ENCODE results near the gene FBXO9.

Gene FBXO9

DNA sequence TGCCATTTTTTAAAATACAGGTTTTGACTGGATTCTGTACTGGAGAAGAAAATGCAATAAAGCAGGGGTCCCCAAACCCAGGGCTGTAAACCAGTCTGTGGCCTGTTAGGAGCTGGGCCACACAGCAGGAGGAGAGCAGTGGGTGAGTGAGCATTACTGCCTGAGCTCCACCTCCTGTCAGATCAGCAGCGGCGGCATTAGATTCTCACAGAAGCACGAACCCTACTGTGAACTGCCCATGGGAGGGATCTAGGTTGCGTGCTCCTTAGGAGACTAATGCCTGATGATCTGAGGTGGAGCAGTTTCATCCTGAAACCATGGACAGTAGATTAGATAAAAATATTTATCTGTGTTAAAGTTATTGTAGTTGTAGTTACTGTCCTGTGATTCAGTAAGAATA is 21.1 kb upstream of the FBXO9 start:
- Histone ChIP-seq H3F3A (ENCODE audit: insufficient read depth) (no peaks in the 10 kb centered on the region), H3K4me3 (ENCODE audit: insufficient read depth, low read length, poor library complexity, severe bottlenecking) (no peak overlapping the region), H2AFZ (ENCODE audit: low read depth, low read length, severe bottlenecking) (no peak overlapping the region), H3K27me3 (ENCODE audit: low read length) (no peaks in the 10 kb centered on the region), H3K36me3 (ENCODE audit: low read length) (no peaks in the 10 kb centered on the region), H3K9me2 (replicated peaks; ENCODE audit: insufficient read depth, low read length) (no peaks in the 10 kb centered on the region), H3K79me2 (ENCODE audit: insufficient read depth, low read length) (no peaks in the 10 kb centered on the region), H3K9me3 (ENCODE audit: insufficient read depth, low read length) (no peaks in the 10 kb centered on the region), H4K20me1 (ENCODE audit: low read depth, low read length) (peaks cover 3% of the 10 kb centered on the region; the same call in 1 of the 2 replicates), H3K4me2 (ENCODE audit: low read depth, low read length, poor library complexity, severe bottlenecking) (no peak overlapping the region), H3K9ac (ENCODE audit: low read length) (no peak overlapping the region), H3K27ac (ENCODE audit: low read depth, low read length) (no peak overlapping the region)
- TF ChIP-seq EZH2phosphoT487 (conservative IDR thresholded peaks at IDR 0.05; ENCODE audit: low read length) (no peak), CTCF (IDR thresholded peaks at IDR 0.05; ENCODE audit: insufficient read depth, low read length, poor library complexity, severe bottlenecking) (no peak)

DNA sequence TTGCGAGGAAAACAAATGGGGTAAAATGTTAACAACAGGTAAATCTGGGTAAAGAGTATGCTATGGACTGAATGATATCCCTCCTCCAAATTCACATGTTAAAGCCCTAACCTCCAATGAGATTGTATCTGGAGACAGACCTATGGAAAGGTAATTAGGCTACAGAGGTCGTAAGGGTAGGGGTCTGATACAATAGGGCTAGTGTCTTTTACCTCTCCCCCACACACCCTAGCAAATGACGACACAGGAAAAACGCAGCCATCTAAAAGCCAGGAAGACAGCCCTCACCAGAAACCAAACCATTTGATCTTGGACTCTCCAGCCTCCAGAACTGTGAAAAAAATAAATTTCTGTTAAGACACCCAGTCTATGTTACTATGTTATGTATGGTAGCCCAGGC is 20.6 kb upstream of the FBXO9 start:
- TF ChIP-seq CTCF (IDR thresholded peaks at IDR 0.05; ENCODE audit: insufficient read depth, low read length, poor library complexity, severe bottlenecking), result no peak
- H3K79me2 ChIP-seq (ENCODE audit: insufficient read depth, low read length), result no peaks in the 10 kb centered on the region
- H3K4me3 ChIP-seq (ENCODE audit: insufficient read depth, low read length, poor library complexity, severe bottlenecking), result no peak overlapping the region
- H2AFZ ChIP-seq (ENCODE audit: low read depth, low read length, severe bottlenecking), result no peak overlapping the region
- peaks cover 3% of the 10 kb centered on the region; the same call in 1 of the 2 replicates for H4K20me1 ChIP-seq (ENCODE audit: low read depth, low read length)
- no peaks in the 10 kb centered on the region for H3F3A ChIP-seq (ENCODE audit: insufficient read depth)
- no peaks in the 10 kb centered on the region for H3K27me3 ChIP-seq (ENCODE audit: low read length)
- no peaks in the 10 kb centered on the region for H3K9me2 ChIP-seq (replicated peaks; ENCODE audit: insufficient read depth, low read length)
- H3K9me3 ChIP-seq (ENCODE audit: insufficient read depth, low read length), result no peaks in the 10 kb centered on the region
- H3K9ac ChIP-seq (ENCODE audit: low read length), result no peak overlapping the region
- no peaks in the 10 kb centered on the region for H3K36me3 ChIP-seq (ENCODE audit: low read length)
- H3K4me2 ChIP-seq (ENCODE audit: low read depth, low read length, poor library complexity, severe bottlenecking), result no peak overlapping the region
- no peak overlapping the region for H3K27ac ChIP-seq (ENCODE audit: low read depth, low read length)

GRCh38 chr6:53045891-53046673 is 19.1 kb upstream of the FBXO9 start:
- no peak for TF ChIP-seq EZH2phosphoT487 (conservative IDR thresholded peaks at IDR 0.05; ENCODE audit: low read length)
- no peak for TF ChIP-seq CTCF (IDR thresholded peaks at IDR 0.05; ENCODE audit: insufficient read depth, low read length, poor library complexity, severe bottlenecking)
- Histone ChIP-seq H3K27ac (ENCODE audit: low read depth, low read length) (no peak overlapping the region), H3K9me3 (ENCODE audit: insufficient read depth, low read length) (no peaks in the 10 kb centered on the region), H3K27me3 (ENCODE audit: low read length) (no peaks in the 10 kb centered on the region), H3K9ac (ENCODE audit: low read length) (no peak overlapping the region), H3K4me3 (ENCODE audit: insufficient read depth, low read length, poor library complexity, severe bottlenecking) (no peak overlapping the region), H3K79me2 (ENCODE audit: insufficient read depth, low read length) (no peaks in the 10 kb centered on the region), H3K9me2 (replicated peaks; ENCODE audit: insufficient read depth, low read length) (no peaks in the 10 kb centered on the region), H3K36me3 (ENCODE audit: low read length) (no peaks in the 10 kb centered on the region), H4K20me1 (ENCODE audit: low read depth, low read length) (peaks cover 3% of the 10 kb centered on the region; the same call in 1 of the 2 replicates), H3K4me2 (ENCODE audit: low read depth, low read length, poor library complexity, severe bottlenecking) (no peak overlapping the region), H2AFZ (ENCODE audit: low read depth, low read length, severe bottlenecking) (no peak overlapping the region), H3F3A (ENCODE audit: insufficient read depth) (no peaks in the 10 kb centered on the region)
